Psoas muscle (tissue), 8 donors: ENCODE data around the gene VDR. TPM values are rescaled to one million over a fixed set of nuclear protein-coding genes. Genes with fewer than 3 reads are reported as not detected.

Experiments
- ATAC-seq, 4 donors: fragments of 200-7000 bp; cut with Tn5 transposase; one replicate each; pipeline ENCODE4 v1.9.1; 2020; ENCODE audit warnings: moderate library complexity in 3 of 4, mild to moderate bottlenecking in 2 of 4
- DNase-seq, 2 donors: peaks; one replicate each; pipeline ENCODE4 v3.0.0-alpha.2; 2020
- H3K27ac ChIP-seq: fragments of 200-600 bp; one replicate; pipeline ENCODE4 v1.8.0; 2022
- H3K27me3 ChIP-seq, 3 donors: fragments of 200-600 bp in 1 of 3; one replicate each; pipeline versions ENCODE4 v1.6.1 to v1.8.0; 2013 to 2022; ENCODE audit warnings: low read length in 2 of 3, mild to moderate bottlenecking in 2 of 3, moderate library complexity in 1 of 3; ENCODE audit not compliant: insufficient read depth in 3 of 3
- H3K36me3 ChIP-seq, 2 donors: fragments of 200-600 bp in 1 of 2; one replicate each; pipeline versions ENCODE4 v1.6.1 to v1.8.0; 2013 to 2022; ENCODE audit warnings: low read depth in 1 of 2, mild to moderate bottlenecking in 1 of 2, moderate library complexity in 1 of 2; ENCODE audit not compliant: insufficient read depth in 1 of 2
- H3K4me1 ChIP-seq: fragments of 200-600 bp; one replicate; pipeline ENCODE4 v1.8.0; 2022
- H3K4me3 ChIP-seq: fragments of 200-600 bp; one replicate; pipeline ENCODE4 v1.8.0; 2022; ENCODE audit warnings: mild to moderate bottlenecking
- H3K9me3 ChIP-seq: fragments of 200-600 bp; one replicate; pipeline ENCODE4 v1.8.0; 2022
- WGBS, 3 donors: extraction: QIAGEN DNeasy Blood & Tissue Kit; methylation state at CpG; one replicate each; pipeline versions ENCODE4 v1.1.6 to v1.1.7; 2013; 5-methylcytosine and 5-hydroxymethylcytosine counted together
- intact Hi-C, 2 donors: fragments of 100-400 bp; cut with DNase I; formaldehyde crosslinking; loops; one replicate each; pipeline versions ENCODE4 v1.11.0 to v1.14.2; 2022
- polyA plus RNA-seq, 3 donors: library from polyadenylated mRNA; stranded (reverse); fragments of 200-250 nt; gene quantifications; one replicate each; pipeline ENCODE4 v1.2.3, GENCODE V29; 2013
- total RNA-seq, 4 donors: library from RNA; stranded (reverse); fragmentation: NEBNext Ultra II Directional in 2 of 4; extraction: Animal tissue kit (Norgen Biotek cat#: 25700) in 2 of 4; gene quantifications; one replicate each; pipeline versions ENCODE4 v1.2.1 to v1.2.4, GENCODE V29; 2021 to 2023
- TF ChIP-seq, protein P1 (sequence below): fragments of 200-600 bp; IDR thresholded peaks from one replicate; pipeline ENCODE4 v1.8.0; 2022; ENCODE audit warnings: antibody characterized with exemption
- donor health status: healthy with polysubstance abuse.
- donor health status: DM: no; HTN: no; CAD: no; lungs with moderate emphysema.
- donor health status: Bipolar disorder and iron deficiency.
- donor health status: healthy.
- donor health status: DM: yes; HTN: yes; CAD: no.
- donor health status: DM: no; HTN: no; CAD: no.
- donor health status: DM: no; HTN: no; CAD: no.
- donor health status: DM: yes; HTN: yes; CAD: no.

VDR gene
- total and polyA plus RNA-seq, 7 donors = 0.62 to 6.1 (median 3.0) TPM

DNA sequence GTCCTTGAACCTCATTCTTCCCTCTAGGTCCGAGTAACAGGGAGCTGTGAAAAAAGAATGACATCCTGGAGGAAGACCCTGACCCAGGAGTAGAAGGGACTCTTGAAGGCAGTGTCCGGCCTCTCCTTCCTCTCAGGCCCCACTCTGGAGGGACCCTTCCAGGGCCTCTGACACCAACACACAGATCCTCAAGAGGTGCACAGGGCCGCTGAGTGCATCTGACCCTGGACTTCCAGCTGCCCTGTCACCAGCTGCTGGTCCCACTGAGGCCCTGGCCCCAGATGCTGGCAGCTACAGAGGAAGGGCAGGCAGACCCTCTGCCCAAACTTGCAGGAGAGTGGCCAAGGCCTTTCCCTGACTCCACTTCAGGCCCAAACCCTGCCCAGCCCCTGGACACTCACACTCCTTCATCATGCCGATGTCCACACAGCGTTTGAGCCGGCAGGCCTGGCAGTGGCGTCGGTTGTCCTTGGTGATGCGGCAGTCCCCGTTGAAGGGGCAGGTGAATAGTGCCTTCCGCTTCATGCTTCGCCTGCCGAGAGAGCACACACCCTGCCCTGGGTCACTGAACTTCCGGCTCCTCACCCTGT is 40.1 kb downstream of the VDR start:
- TF ChIP-seq, protein P1, sequence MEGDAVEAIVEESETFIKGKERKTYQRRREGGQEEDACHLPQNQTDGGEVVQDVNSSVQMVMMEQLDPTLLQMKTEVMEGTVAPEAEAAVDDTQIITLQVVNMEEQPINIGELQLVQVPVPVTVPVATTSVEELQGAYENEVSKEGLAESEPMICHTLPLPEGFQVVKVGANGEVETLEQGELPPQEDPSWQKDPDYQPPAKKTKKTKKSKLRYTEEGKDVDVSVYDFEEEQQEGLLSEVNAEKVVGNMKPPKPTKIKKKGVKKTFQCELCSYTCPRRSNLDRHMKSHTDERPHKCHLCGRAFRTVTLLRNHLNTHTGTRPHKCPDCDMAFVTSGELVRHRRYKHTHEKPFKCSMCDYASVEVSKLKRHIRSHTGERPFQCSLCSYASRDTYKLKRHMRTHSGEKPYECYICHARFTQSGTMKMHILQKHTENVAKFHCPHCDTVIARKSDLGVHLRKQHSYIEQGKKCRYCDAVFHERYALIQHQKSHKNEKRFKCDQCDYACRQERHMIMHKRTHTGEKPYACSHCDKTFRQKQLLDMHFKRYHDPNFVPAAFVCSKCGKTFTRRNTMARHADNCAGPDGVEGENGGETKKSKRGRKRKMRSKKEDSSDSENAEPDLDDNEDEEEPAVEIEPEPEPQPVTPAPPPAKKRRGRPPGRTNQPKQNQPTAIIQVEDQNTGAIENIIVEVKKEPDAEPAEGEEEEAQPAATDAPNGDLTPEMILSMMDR = no peak
- Histone ChIP-seq H3K36me3 (no peaks in the 10 kb centered on the region), H3K9me3 (no peaks in the 10 kb centered on the region), H3K4me3 (no peak overlapping the region), H3K4me1 (peaks cover 5% of the 10 kb centered on the region), H3K27me3 (no peaks in the 10 kb centered on the region), H3K27ac (no peak overlapping the region)
- ATAC-seq (no peak), DNase-seq (no peak)
- 95 to 98% (median 96%) methylated on average over 14 of the region's 14 CpGs for WGBS, 3 donors
- intact Hi-C loops = loop anchor here in 1 of 2 donors (5.0 kb wide), 1 partner anchor 88 kb away; no protein-coding TSS in a partner anchor

DNA sequence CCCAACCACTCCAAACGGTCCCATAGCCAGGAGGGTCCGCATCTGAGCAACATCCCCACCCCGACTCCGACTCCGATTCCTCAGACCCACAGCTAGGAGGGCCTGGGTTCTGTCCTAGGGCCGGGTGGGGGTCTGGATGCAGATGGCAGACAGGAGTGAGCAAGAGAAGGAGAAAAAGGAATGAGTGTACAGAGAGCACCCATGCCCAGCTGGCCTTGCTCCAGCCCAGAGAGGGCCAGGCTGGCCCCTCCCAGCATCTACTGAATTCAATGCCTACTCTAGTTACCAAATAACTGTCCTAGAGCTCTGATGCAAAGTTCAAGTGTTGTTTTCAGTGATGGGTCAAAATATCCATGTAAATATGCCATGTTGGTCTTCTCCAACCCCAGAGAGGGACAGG is 40.8 kb downstream of the VDR start:
- Histone ChIP-seq H3K27me3 (no peaks in the 10 kb centered on the region), H3K4me1 (no peaks in the 10 kb centered on the region), H3K4me3 (no peak overlapping the region), H3K36me3 (no peaks in the 10 kb centered on the region), H3K9me3 (no peaks in the 10 kb centered on the region), H3K27ac (no peak overlapping the region)
- TF ChIP-seq, protein P1 = no peak
- intact Hi-C loops = no loop called here
- no peak for ATAC-seq
- DNase-seq = no peak
- 86 to 90% (median 86%) methylated on average over 6 of the region's 6 CpGs for WGBS, 3 donors

DNA sequence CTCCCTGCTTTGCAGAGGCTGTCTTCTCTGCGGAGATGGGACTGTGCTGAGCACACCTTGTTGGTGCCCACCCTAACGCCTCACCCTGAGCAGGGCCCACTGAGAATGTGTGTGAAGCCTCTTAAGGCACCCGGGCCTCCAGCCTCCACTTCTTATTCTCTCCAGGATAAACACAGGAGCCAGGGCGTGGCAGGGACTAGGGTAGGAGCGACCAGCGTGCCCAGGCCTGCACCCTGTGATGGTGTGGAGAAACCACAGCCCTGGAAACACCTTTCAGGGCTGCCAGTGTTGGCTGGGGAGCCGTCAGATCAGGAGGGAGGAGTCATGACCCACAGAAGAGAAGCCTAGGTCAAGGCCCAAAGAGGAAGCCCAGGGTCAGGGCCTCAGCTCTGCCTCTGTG is 41.3 kb downstream of the VDR start:
- DNase-seq (no peak), ATAC-seq (no peak)
- Histone ChIP-seq H3K27ac (no peak overlapping the region), H3K4me3 (no peak overlapping the region), H3K27me3 (no peaks in the 10 kb centered on the region), H3K9me3 (no peaks in the 10 kb centered on the region), H3K4me1 (no peaks in the 10 kb centered on the region), H3K36me3 (no peaks in the 10 kb centered on the region)
- 86 to 94% (median 93%) methylated on average over 6 to 7 of the region's 7 CpGs for WGBS, 3 donors
- TF ChIP-seq, protein P1 = no peak
- intact Hi-C loops = no loop called here

DNA sequence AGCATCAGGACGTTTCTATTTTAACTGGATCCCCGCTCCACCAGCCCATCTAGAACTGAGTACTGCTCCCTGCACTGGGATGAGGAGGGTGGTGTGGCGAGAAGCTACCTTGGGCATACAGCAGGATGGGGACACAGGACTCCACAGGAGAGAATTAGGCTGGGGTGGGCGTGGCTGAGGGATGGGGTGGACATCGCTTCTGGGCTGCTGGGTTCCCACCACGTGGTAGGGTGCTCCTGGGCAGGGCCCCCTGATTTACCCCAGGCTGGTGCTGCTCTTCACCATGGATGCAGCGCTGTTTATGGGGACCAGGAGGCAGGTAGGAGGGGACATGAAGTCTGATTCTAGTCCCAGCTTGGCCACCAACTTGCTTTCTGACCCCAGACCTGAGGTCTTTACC is 41.9 kb downstream of the VDR start:
- ATAC-seq (no peak), DNase-seq (no peak)
- H3K4me1 ChIP-seq = no peaks in the 10 kb centered on the region
- WGBS, 3 donors = 92 to 95% (median 95%) methylated on average over 7 of the region's 7 CpGs
- H3K9me3 ChIP-seq = no peaks in the 10 kb centered on the region
- TF ChIP-seq, protein P1 = no peak
- H3K27me3 ChIP-seq = no peaks in the 10 kb centered on the region
- intact Hi-C loops = no loop called here
- H3K36me3 ChIP-seq = no peaks in the 10 kb centered on the region
- no peak overlapping the region for H3K4me3 ChIP-seq
- no peak overlapping the region for H3K27ac ChIP-seq

DNA sequence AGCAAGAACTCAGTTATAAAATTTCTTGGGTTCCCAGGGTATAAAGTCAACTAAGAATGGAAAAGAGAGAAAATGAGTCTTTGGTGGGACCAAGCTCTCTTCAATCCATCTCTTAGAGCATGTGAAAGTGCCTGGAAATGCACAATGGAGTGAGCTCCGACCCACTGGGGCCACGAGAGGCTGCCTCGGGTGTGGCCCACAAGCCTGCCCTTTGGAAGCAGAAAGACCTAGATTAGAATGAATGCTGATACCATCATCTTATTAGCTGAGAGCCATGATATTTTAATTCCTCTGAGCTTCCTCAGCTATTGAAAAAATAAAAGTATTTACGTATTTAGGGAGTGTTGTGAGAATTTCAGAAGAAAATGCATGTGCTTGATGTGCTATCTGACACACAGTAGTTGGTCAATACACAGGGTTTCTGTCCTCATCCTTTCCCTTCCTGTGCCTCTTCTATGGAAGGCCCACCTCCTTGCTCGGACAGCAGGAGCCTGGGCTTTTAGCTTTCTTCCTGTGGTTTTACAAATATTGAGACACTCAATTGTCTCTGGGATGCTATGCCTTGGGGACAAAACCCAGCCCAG is 42.5 kb downstream of the VDR start:
- intact Hi-C loops = no loop called here
- H3K4me1 ChIP-seq = no peaks in the 10 kb centered on the region
- H3K4me3 ChIP-seq = no peak overlapping the region
- TF ChIP-seq, protein P1 = no peak
- no peak overlapping the region for H3K27ac ChIP-seq
- no peaks in the 10 kb centered on the region for H3K36me3 ChIP-seq
- H3K9me3 ChIP-seq = no peaks in the 10 kb centered on the region
- DNase-seq (no peak), ATAC-seq (no peak)
- 73 to 87% (median 82%) methylated on average over 5 of the region's 5 CpGs for WGBS, 3 donors
- no peaks in the 10 kb centered on the region for H3K27me3 ChIP-seq
